NB4 (cell line): Measurements from ENCODE around the gene FOXL3.

ENCODE experiments used
- DNase-seq: peaks from one replicate; pipeline ENCODE4 v3.0.0; 2010; ENCODE audit warnings: low read depth
- H3K4me3 ChIP-seq: one replicate; pipeline ENCODE4 v1.5.1; 2011; ENCODE audit warnings: mild to moderate bottlenecking, low read depth, low read length, moderate library complexity
- CTCF ChIP-seq: IDR thresholded peaks from one replicate; pipeline ENCODE4 v1.5.1; 2012; ENCODE audit warnings: low read depth, low read length
- MAX ChIP-seq: IDR thresholded peaks from 2 replicates; pipeline ENCODE4 v1.6.1; 2011; ENCODE audit warnings: low read depth, low read length
- MYC ChIP-seq: IDR thresholded peaks from 2 replicates; pipeline ENCODE4 v1.6.1; 2011; ENCODE audit warnings: low read depth, low read length
- POLR2A ChIP-seq: IDR thresholded peaks from 2 replicates; pipeline ENCODE4 v1.6.1; 2011; ENCODE audit warnings: mild to moderate bottlenecking; ENCODE audit not compliant: insufficient read length; ENCODE audit errors: extremely low read depth

The FOXL3 gene

GRCh38 chr7:312424-312823 lies 22.5 kb downstream of the FOXL3 start:
- no peak for TF ChIP-seq CTCF
- no peak for TF ChIP-seq MAX
- TF ChIP-seq MYC = no peak
- no peak for DNase-seq
- no peak overlapping the region for H3K4me3 ChIP-seq

GRCh38 chr7:314853-315252 lies 24.9 kb downstream of the FOXL3 start:
- TF ChIP-seq CTCF (no peak), MYC (no peak), POLR2A (no peak), MAX (no peak)
- no peak overlapping the region for H3K4me3 ChIP-seq
- no peak for DNase-seq

- no peak overlapping the region for H3K4me3 ChIP-seq
- TF ChIP-seq CTCF = no peak
- no peak for TF ChIP-seq POLR2A
- TF ChIP-seq MAX = no peak
- no peak for TF ChIP-seq MYC
- no peak for DNase-seq
Measured at GRCh38 chr7:315516-316265, 25.7 kb downstream of the FOXL3 start.

- H3K4me3 ChIP-seq = no peak overlapping the region
- no peak for TF ChIP-seq MAX
- TF ChIP-seq MYC = no peak
- no peak for TF ChIP-seq CTCF
- no peak for TF ChIP-seq POLR2A
- DNase-seq = no peak
Measured at GRCh38 chr7:317643-318405, 27.9 kb downstream of the FOXL3 start.

- no peak overlapping the region for H3K4me3 ChIP-seq
- TF ChIP-seq MAX = no peak
- no peak for TF ChIP-seq MYC
- TF ChIP-seq CTCF = no peak
- no peak for TF ChIP-seq POLR2A
- no peak for DNase-seq
Measured at GRCh38 chr7:318476-318875, 28.5 kb downstream of the FOXL3 start.
